K562 (cell line): ENCODE measurements around the gene KAZN. TPM values are rescaled to one million over a fixed set of nuclear protein-coding genes. Genes with fewer than 3 reads are reported as not detected.

Source experiments
- ATF7 ChIP-seq: fragments of 450-650 bp; IDR thresholded peaks from 2 replicates; pipeline ENCODE4 v1.7.1; 2014; ENCODE audit warnings: mild to moderate bottlenecking, moderate library complexity
- COPS2 ChIP-seq: fragments of 450-650 bp; conservative IDR thresholded peaks from 2 replicates; pipeline ENCODE4 v1.6.1; 2016; ENCODE audit warnings: mild to moderate bottlenecking, moderate library complexity
- DACH1 ChIP-seq: fragments of 450-650 bp; IDR thresholded peaks from 2 replicates; pipeline ENCODE4 v1.6.1; 2018; ENCODE audit not compliant: partially characterized antibody
- FOXM1 ChIP-seq, 2 experiments: fragments of 450-650 bp in 1 of 2; sonication (generic) in 1 of 2; formaldehyde crosslinking in 1 of 2; IDR thresholded peaks; 2 replicates each; pipeline versions ENCODE4 v1.6.1 to v1.9.0; 2017 to 2022; ENCODE audit warnings: low read depth in 2 of 2, mild to moderate bottlenecking in 2 of 2, missing genetic modification reagents in 1 of 2, moderate library complexity in 1 of 2
- MLLT1 ChIP-seq, 2 experiments: fragments of 450-650 bp; IDR thresholded peaks; 2 replicates each; pipeline ENCODE4 v1.6.1; 2016
- NFRKB ChIP-seq: fragments of 450-650 bp; IDR thresholded peaks from 2 replicates; pipeline ENCODE4 v1.6.1; 2016; ENCODE audit warnings: low read depth
- SRF ChIP-seq, 2 experiments: fragments of 250-450, 450-650 bp in 1 of 2; sonication (Bioruptor Pico) in 1 of 2; sonication (generic) in 1 of 2; formaldehyde crosslinking; IDR thresholded peaks; 2 replicates each; pipeline versions ENCODE4 v1.5.0 to v1.5.1; 2020 to 2022; ENCODE audit warnings: mild to moderate bottlenecking in 1 of 2, missing genetic modification reagents in 1 of 2
- SRSF3 ChIP-seq: fragments of 200-400 bp; formaldehyde crosslinking; IDR thresholded peaks from 2 replicates; pipeline ENCODE4 v1.6.1; 2016; ENCODE audit warnings: mild to moderate bottlenecking, low read length, moderate library complexity; ENCODE audit not compliant: insufficient read depth
- ZNF586 ChIP-seq: fragments of 450-650 bp; formaldehyde crosslinking; conservative IDR thresholded peaks from 2 replicates; pipeline ENCODE4 v1.4.0; 2020; ENCODE audit warnings: mild to moderate bottlenecking, moderate library complexity
- polyA plus RNA-seq, 8 experiments: library from polyadenylated mRNA; depleted of rRNA in 4 of 8; stranded (reverse) in 5 of 8; unstranded in 3 of 8; fragments of >200 nt; fragmentation: Nextera tagmentation in 2 of 8; fragmentation: Illumina TruSeq in 1 of 8; extraction: Ambion mirVana in 2 of 8; extraction: Trizol in 1 of 8; gene quantifications; 2 replicates each; pipeline versions ENCODE4 v1.2.1 to v1.2.3, GENCODE V29; 2011 to 2014; ENCODE audit warnings: inconsistent platforms in 1 of 8, missing spikeins in 1 of 8
- total RNA-seq, 7 experiments: library from RNA; depleted of rRNA in 6 of 7; stranded (reverse); fragments of >200 nt in 6 of 7; fragmentation: Illumina TruSeq in 2 of 7; extraction: Trizol in 2 of 7; gene quantifications; 2 replicates each; pipeline versions ENCODE4 v1.2.1 to v1.2.3, GENCODE V29; 2011 to 2021; ENCODE audit warnings: low replicate concordance in 1 of 7
- TF ChIP-seq, protein P1 (sequence below): fragments of 250-450 bp; sonication (Bioruptor Pico); IDR thresholded peaks from 2 replicates; pipeline ENCODE4 v1.4.0; 2020; ENCODE audit warnings: borderline replicate concordance
- TF ChIP-seq, protein P2 (sequence below): fragments of 200-800 bp; sonication (Bioruptor generic); IDR thresholded peaks from 2 replicates; pipeline ENCODE4 v1.6.1; 2016; ENCODE audit warnings: missing genetic modification characterization, missing compliant biosample characterization
- TF ChIP-seq, protein P3 (sequence below): fragments of 250-450 bp; sonication (Bioruptor Pico); IDR thresholded peaks from 2 replicates; pipeline ENCODE4 v1.8.0; 2021; ENCODE audit warnings: borderline replicate concordance, mild to moderate bottlenecking, moderate library complexity; ENCODE audit not compliant: poor library complexity, severe bottlenecking
- TF ChIP-seq, protein P4 (sequence below): fragments of 250-450 bp; sonication (Bioruptor Pico); IDR thresholded peaks from 2 replicates; pipeline ENCODE4 v1.5.0; 2022; ENCODE audit warnings: mild to moderate bottlenecking

The KAZN gene
- total and polyA plus RNA-seq, 9 of the 15 experiments (the other 6 are each of a cell fraction or from before 2014, with no cell fraction given): 2.1 to 21.6 (median 5.4) TPM

- TF ChIP-seq, protein P1, sequence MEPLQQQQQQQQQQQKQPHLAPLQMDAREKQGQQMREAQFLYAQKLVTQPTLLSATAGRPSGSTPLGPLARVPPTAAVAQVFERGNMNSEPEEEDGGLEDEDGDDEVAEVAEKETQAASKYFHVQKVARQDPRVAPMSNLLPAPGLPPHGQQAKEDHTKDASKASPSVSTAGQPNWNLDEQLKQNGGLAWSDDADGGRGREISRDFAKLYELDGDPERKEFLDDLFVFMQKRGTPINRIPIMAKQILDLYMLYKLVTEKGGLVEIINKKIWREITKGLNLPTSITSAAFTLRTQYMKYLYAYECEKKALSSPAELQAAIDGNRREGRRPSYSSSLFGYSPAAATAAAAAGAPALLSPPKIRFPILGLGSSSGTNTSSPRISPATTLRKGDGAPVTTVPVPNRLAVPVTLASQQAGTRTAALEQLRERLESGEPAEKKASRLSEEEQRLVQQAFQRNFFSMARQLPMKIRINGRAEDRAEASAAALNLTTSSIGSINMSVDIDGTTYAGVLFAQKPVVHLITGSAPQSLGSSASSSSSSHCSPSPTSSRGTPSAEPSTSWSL: no peak
- TF ChIP-seq COPS2 (no peak), MLLT1 (IDR thresholded peaks at IDR 0.05) (peak in 1 of 2 experiments; percentile 92; a peak in 2 of 4 replicates), SRF (CRISPR knock-in tag; IDR thresholded peaks at IDR 0.05) (no peak), NFRKB (no peak), SRSF3 (no peak), DACH1 (no peak), ATF7 (no peak), ZNF586 (no peak), FOXM1 (IDR thresholded peaks at IDR 0.05; ENCODE audit: low read depth) (peak; percentile 88), FOXM1 (CRISPR knock-in tag; IDR thresholded peaks at IDR 0.05; ENCODE audit: low read depth) (no peak)
- TF ChIP-seq, protein P2, sequence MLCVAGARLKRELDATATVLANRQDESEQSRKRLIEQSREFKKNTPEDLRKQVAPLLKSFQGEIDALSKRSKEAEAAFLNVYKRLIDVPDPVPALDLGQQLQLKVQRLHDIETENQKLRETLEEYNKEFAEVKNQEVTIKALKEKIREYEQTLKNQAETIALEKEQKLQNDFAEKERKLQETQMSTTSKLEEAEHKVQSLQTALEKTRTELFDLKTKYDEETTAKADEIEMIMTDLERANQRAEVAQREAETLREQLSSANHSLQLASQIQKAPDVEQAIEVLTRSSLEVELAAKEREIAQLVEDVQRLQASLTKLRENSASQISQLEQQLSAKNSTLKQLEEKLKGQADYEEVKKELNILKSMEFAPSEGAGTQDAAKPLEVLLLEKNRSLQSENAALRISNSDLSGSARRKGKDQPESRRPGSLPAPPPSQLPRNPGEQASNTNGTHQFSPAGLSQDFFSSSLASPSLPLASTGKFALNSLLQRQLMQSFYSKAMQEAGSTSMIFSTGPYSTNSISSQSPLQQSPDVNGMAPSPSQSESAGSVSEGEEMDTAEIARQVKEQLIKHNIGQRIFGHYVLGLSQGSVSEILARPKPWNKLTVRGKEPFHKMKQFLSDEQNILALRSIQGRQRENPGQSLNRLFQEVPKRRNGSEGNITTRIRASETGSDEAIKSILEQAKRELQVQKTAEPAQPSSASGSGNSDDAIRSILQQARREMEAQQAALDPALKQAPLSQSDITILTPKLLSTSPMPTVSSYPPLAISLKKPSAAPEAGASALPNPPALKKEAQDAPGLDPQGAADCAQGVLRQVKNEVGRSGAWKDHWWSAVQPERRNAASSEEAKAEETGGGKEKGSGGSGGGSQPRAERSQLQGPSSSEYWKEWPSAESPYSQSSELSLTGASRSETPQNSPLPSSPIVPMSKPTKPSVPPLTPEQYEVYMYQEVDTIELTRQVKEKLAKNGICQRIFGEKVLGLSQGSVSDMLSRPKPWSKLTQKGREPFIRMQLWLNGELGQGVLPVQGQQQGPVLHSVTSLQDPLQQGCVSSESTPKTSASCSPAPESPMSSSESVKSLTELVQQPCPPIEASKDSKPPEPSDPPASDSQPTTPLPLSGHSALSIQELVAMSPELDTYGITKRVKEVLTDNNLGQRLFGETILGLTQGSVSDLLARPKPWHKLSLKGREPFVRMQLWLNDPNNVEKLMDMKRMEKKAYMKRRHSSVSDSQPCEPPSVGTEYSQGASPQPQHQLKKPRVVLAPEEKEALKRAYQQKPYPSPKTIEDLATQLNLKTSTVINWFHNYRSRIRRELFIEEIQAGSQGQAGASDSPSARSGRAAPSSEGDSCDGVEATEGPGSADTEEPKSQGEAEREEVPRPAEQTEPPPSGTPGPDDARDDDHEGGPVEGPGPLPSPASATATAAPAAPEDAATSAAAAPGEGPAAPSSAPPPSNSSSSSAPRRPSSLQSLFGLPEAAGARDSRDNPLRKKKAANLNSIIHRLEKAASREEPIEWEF (CRISPR knock-in tag): no peak
- TF ChIP-seq, protein P3, sequence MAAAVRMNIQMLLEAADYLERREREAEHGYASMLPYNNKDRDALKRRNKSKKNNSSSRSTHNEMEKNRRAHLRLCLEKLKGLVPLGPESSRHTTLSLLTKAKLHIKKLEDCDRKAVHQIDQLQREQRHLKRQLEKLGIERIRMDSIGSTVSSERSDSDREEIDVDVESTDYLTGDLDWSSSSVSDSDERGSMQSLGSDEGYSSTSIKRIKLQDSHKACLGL (CRISPR knock-in tag): no peak
- TF ChIP-seq, protein P4, sequence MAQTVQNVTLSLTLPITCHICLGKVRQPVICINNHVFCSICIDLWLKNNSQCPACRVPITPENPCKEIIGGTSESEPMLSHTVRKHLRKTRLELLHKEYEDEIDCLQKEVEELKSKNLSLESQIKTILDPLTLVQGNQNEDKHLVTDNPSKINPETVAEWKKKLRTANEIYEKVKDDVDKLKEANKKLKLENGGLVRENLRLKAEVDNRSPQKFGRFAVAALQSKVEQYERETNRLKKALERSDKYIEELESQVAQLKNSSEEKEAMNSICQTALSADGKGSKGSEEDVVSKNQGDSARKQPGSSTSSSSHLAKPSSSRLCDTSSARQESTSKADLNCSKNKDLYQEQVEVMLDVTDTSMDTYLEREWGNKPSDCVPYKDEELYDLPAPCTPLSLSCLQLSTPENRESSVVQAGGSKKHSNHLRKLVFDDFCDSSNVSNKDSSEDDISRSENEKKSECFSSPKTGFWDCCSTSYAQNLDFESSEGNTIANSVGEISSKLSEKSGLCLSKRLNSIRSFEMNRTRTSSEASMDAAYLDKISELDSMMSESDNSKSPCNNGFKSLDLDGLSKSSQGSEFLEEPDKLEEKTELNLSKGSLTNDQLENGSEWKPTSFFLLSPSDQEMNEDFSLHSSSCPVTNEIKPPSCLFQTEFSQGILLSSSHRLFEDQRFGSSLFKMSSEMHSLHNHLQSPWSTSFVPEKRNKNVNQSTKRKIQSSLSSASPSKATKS (CRISPR knock-in tag): no peak
Measured at GRCh38 chr1:14817223-14818170, 219.0 kb downstream of the KAZN start (continued).
